NT2/D1 (cell line): ENCODE measurements around the gene BMPR1A.

ENCODE experiments used
- SUZ12 ChIP-seq: IDR thresholded peaks from 2 replicates; pipeline ENCODE4 v1.6.1; 2011; ENCODE audit not compliant: insufficient read length, insufficient read depth; ENCODE audit errors: extremely low read depth
- ZNF274 ChIP-seq: IDR thresholded peaks from 2 replicates; pipeline ENCODE4 v1.6.1; 2011; ENCODE audit warnings: mild to moderate bottlenecking, low read depth, low read length

DNA sequence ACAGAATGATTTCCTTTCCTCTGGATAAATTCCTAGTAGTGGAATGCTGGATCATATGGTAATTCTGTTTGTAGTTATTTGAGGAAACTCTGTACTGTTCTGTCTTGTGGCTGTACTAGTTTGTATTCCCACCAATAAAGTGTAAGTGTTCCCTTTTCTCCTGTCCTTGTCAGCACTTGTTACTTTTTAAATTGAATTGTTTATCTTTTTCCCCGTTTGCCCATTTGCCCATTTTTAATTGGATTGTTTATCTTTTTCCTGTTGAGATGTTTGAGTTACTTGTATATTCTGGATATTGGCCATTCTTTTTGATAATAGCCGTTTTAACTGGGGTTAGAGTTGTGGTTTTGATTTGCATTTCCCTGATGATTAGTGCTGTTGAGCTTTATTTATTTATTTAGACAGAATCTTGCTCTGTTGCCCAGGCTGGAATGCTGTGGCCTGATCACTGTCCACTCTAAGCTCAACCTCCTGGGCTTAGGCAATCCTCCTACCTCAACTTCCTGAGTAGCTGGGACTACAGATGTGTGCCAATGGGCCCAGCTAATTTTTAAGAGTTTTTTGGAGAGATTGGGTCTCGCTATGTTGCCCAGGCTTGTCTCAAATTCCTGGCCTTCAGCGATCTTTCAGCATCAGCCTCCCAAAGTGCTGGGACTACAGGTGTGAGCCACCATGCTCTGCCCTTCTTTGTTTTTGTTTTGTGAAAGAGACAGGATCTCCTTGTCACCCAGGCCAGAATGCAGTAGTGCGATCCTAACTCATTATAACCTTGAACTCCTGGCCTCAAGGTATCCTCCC lies 23.0 kb downstream of the BMPR1A start:
- TF ChIP-seq ZNF274 = no peak
- TF ChIP-seq SUZ12 = no peak
